Measurements from ENCODE around the gene PLEKHM3. TPM values are rescaled to one million over a fixed set of nuclear protein-coding genes. Genes with fewer than 3 reads are reported as not detected.
A peak's percentile ranks its signal among the peaks of the same experiment; 100 is the strongest.

Gene PLEKHM3
- total RNA-seq, 1 donor from 2014 or later = 6.8 TPM

GRCh38 chr2:208065476-208065875 is 40.1 kb upstream of the PLEKHM3 start:
- TF ChIP-seq, protein P1, sequence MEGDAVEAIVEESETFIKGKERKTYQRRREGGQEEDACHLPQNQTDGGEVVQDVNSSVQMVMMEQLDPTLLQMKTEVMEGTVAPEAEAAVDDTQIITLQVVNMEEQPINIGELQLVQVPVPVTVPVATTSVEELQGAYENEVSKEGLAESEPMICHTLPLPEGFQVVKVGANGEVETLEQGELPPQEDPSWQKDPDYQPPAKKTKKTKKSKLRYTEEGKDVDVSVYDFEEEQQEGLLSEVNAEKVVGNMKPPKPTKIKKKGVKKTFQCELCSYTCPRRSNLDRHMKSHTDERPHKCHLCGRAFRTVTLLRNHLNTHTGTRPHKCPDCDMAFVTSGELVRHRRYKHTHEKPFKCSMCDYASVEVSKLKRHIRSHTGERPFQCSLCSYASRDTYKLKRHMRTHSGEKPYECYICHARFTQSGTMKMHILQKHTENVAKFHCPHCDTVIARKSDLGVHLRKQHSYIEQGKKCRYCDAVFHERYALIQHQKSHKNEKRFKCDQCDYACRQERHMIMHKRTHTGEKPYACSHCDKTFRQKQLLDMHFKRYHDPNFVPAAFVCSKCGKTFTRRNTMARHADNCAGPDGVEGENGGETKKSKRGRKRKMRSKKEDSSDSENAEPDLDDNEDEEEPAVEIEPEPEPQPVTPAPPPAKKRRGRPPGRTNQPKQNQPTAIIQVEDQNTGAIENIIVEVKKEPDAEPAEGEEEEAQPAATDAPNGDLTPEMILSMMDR (conservative IDR thresholded peaks at IDR 0.05) = no peak
- H3K4me1 Mint-ChIP-seq = peaks cover 8% of the 10 kb centered on the region
- no peak for DNase-seq (ENCODE audit: low read depth, low spot score)
- H3K27ac Mint-ChIP-seq (ENCODE audit: unreplicated experiment) = no peak overlapping the region
- H3K9me3 Mint-ChIP-seq = no peaks in the 10 kb centered on the region
- H3K4me3 Mint-ChIP-seq = no peak overlapping the region
- H3K36me3 Mint-ChIP-seq (ENCODE audit: low read depth) = no peaks in the 10 kb centered on the region
- no peaks in the 10 kb centered on the region for H3K27me3 Mint-ChIP-seq (ENCODE audit: low read depth)

DNA sequence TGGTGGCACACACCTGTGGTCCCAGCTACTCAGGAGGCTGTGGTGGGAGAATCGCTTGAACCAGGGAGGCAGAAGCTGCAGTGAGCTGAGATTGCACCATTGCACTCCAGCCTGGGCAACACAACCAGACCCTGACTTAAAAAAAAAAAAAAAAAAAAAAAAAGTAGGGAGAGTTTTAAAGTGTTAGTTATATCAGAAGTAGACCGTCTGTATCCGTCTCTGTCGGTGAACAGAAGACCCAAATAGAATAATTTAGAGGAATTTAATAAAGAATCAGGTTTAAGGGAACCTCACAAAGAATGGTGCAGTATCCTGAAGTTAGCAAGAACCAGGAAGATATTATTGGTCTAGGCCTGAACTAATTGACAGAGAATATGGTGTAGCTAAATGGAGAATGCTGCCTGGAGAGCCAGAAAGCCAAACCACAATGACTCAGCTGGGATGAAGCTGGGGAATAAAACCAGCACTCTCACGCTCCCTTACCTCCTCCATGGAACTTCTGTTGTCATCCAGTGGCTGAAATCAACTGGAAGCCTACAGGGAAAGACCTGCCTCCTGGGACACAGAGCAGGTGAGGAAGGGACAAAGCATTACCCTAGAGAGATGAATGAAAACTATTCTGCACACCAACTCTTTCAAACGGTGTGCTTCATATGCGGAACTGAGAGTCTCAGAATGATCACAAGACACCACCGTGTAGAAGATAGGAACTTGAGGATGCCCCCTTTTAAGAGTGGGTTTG is 39.1 kb upstream of the PLEKHM3 start:
- no peaks in the 10 kb centered on the region for H3K36me3 Mint-ChIP-seq (ENCODE audit: low read depth)
- TF ChIP-seq, protein P1 (conservative IDR thresholded peaks at IDR 0.05) = no peak
- H3K27me3 Mint-ChIP-seq (ENCODE audit: low read depth) = no peaks in the 10 kb centered on the region
- no peak overlapping the region for H3K4me3 Mint-ChIP-seq
- no peaks in the 10 kb centered on the region for H3K9me3 Mint-ChIP-seq
- no peak for DNase-seq (ENCODE audit: low read depth, low spot score)
- peaks cover 8% of the 10 kb centered on the region for H3K4me1 Mint-ChIP-seq
- H3K27ac Mint-ChIP-seq (ENCODE audit: unreplicated experiment) = no peak overlapping the region

GRCh38 chr2:208062961-208063360 is 37.6 kb upstream of the PLEKHM3 start:
- Mint-ChIP-seq H3K9me3 (no peaks in the 10 kb centered on the region), H3K36me3 (ENCODE audit: low read depth) (no peaks in the 10 kb centered on the region), H3K4me3 (no peak overlapping the region), H3K27ac (ENCODE audit: unreplicated experiment) (no peak overlapping the region), H3K27me3 (ENCODE audit: low read depth) (no peaks in the 10 kb centered on the region), H3K4me1 (peaks cover 8% of the 10 kb centered on the region)
- TF ChIP-seq, protein P1 (conservative IDR thresholded peaks at IDR 0.05) = no peak
- no peak for DNase-seq (ENCODE audit: low read depth, low spot score)

GRCh38 chr2:208062113-208062512 is 36.8 kb upstream of the PLEKHM3 start:
- Mint-ChIP-seq H3K4me3 (no peak overlapping the region), H3K27ac (ENCODE audit: unreplicated experiment) (no peak overlapping the region), H3K9me3 (no peaks in the 10 kb centered on the region), H3K27me3 (ENCODE audit: low read depth) (no peaks in the 10 kb centered on the region), H3K36me3 (ENCODE audit: low read depth) (no peaks in the 10 kb centered on the region), H3K4me1 (peaks cover 8% of the 10 kb centered on the region)
- TF ChIP-seq, protein P1 (conservative IDR thresholded peaks at IDR 0.05) = peak; percentile 57
- no peak for DNase-seq (ENCODE audit: low read depth, low spot score)

- H3K9me3 Mint-ChIP-seq = no peaks in the 10 kb centered on the region
- H3K4me3 Mint-ChIP-seq = no peak overlapping the region
- no peaks in the 10 kb centered on the region for H3K36me3 Mint-ChIP-seq (ENCODE audit: low read depth)
- H3K27ac Mint-ChIP-seq (ENCODE audit: unreplicated experiment) = no peak overlapping the region
- no peaks in the 10 kb centered on the region for H3K4me1 Mint-ChIP-seq
- no peak for DNase-seq (ENCODE audit: low read depth, low spot score)
- H3K27me3 Mint-ChIP-seq (ENCODE audit: low read depth) = peaks cover 3% of the 10 kb centered on the region
- TF ChIP-seq, protein P1 (conservative IDR thresholded peaks at IDR 0.05) = no peak
These were observed 31.8 kb upstream of the PLEKHM3 start for GRCh38 chr2:208057108-208057507.

All from neural crest cell (in vitro differentiated cells).